Activated B cell treated with CpG ODN at 0.5 μM for 24 hours (primary cell): Measurements from ENCODE around the gene CROCC. TPM values are rescaled to one million over a fixed set of nuclear protein-coding genes. Genes with fewer than 3 reads are reported as not detected.
"Not testable (repeated sequence)": the region's sequence is repeated elsewhere in the genome, so short reads cannot be mapped to it uniquely, and the experiment has no call there.

ENCODE experiments used
- ATAC-seq: fragments of 200-7000 bp; cut with Tn5 transposase; one replicate; pipeline ENCODE4 v1.10.0; 2021; ENCODE audit warnings: low read depth, mild to moderate bottlenecking, moderate library complexity
- CTCF ChIA-PET: fragments of 350-600 bp; sonication (Branson Sonifier 250); formaldehyde crosslinking; loops from one replicate; lab custom pipeline; 2021; ENCODE audit warnings: antibody characterized with exemption; lab: Charles Lee
- POLR2A ChIA-PET: fragments of 350-600 bp; sonication (Branson Sonifier 250); formaldehyde crosslinking; loops from one replicate; lab custom pipeline; 2021; ENCODE audit warnings: antibody characterized with exemption; lab: Charles Lee
- DNase-seq: peaks from one replicate; pipeline ENCODE4 v3.0.0; 2022
- H3K27ac Mint-ChIP-seq: one replicate; pipeline ENCODE4 v1.8.0; 2020; ENCODE audit warnings: mixed read lengths
- H3K27me3 Mint-ChIP-seq: one replicate; pipeline ENCODE4 v1.8.0; 2021; ENCODE audit warnings: mixed read lengths
- H3K36me3 Mint-ChIP-seq: one replicate; pipeline ENCODE4 v1.8.0; 2021; ENCODE audit warnings: low read depth, mixed read lengths
- H3K4me1 Mint-ChIP-seq: one replicate; pipeline ENCODE4 v1.8.0; 2021; ENCODE audit warnings: mixed read lengths
- H3K4me3 Mint-ChIP-seq: one replicate; pipeline ENCODE4 v1.8.0; 2020; ENCODE audit warnings: mild to moderate bottlenecking, mixed read lengths
- H3K9me3 Mint-ChIP-seq: one replicate; pipeline ENCODE4 v1.8.0; 2020; ENCODE audit warnings: mixed read lengths
- CTCF ChIP-seq: fragments of 200-600 bp; IDR thresholded peaks from one replicate; pipeline ENCODE4 v1.8.0; 2022; ENCODE audit warnings: antibody characterized with exemption, mild to moderate bottlenecking
- intact Hi-C: fragments of 100-400 bp; cut with micrococcal nuclease; formaldehyde crosslinking; loops from one replicate; pipeline ENCODE4 v1.15.1; 2024
- total RNA-seq: library from RNA; stranded (reverse); gene quantifications from 2 replicates; pipeline ENCODE4 v1.2.3, GENCODE V29; 2022

CROCC gene
- total RNA-seq, 1 donor from 2014 or later: 30.4 TPM

- Mint-ChIP-seq H3K4me1 (no peaks in the 10 kb centered on the region), H3K27me3 (peaks cover 17% of the 10 kb centered on the region), H3K27ac (no peak overlapping the region), H3K9me3 (no peaks in the 10 kb centered on the region), H3K36me3 (no peaks in the 10 kb centered on the region), H3K4me3 (no peak overlapping the region)
- CTCF ChIA-PET: no interaction called here
- DNase-seq: no peak
- no peak for TF ChIP-seq CTCF
- POLR2A ChIA-PET: no interaction called here
- ATAC-seq: no peak
- intact Hi-C loops: no loop called here
Measured at GRCh38 chr1:16882986-16883385, 38.7 kb upstream of the CROCC start.

- H3K4me3 Mint-ChIP-seq, ATAC-seq, intact Hi-C loops, H3K9me3 Mint-ChIP-seq, DNase-seq, POLR2A ChIA-PET, CTCF ChIA-PET, H3K27ac Mint-ChIP-seq, H3K36me3 Mint-ChIP-seq: not testable (repeated sequence)
- H3K27me3 Mint-ChIP-seq: peaks cover 15% of the 10 kb centered on the region
- peaks cover 13% of the 10 kb centered on the region for H3K4me1 Mint-ChIP-seq
Measured at GRCh38 chr1:16884487-16884886, 37.2 kb upstream of the CROCC start.

DNA sequence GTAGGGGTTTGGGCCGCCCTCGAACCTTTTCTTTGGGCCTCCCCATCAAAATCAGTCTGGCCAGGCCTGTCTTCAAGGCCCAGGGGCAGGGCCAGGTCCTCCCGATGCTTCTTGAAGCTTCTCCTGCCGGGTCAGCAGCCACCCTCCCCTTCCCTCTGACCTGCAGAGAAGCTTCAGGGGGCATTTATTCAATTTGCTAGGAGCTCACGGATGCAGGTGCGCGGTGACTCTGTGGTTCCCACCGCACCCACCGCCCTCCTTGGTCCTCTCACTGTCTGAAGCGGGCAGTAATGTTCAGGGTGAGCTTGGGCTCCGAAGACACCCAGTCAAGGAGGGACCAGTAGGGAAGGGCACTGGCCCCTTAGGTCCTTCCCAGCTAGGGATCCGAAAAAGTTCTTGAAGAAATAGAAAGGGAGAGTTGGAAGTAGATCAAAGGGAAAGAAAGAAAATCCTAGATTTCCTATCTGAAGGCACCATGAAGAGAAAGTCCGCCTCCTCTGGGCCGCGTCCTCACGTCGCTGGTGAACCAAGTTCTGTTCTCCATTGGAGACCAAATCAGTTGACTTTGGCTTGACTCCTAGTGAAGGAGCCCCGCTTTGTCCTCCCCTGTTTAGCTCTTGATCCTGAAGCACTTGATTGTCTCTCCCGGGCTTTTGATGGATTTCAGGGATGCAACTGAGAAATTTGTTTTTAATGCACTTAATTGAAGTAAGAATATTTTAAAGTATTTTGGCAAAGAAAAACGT lies 34.7 kb upstream of the CROCC start:
- CTCF ChIA-PET: interaction anchor here (0.6 kb wide), 1 partner anchor 270 kb away, joined by 3 read pairs; no protein-coding TSS in a partner anchor
- intact Hi-C loops: no loop called here

DNA sequence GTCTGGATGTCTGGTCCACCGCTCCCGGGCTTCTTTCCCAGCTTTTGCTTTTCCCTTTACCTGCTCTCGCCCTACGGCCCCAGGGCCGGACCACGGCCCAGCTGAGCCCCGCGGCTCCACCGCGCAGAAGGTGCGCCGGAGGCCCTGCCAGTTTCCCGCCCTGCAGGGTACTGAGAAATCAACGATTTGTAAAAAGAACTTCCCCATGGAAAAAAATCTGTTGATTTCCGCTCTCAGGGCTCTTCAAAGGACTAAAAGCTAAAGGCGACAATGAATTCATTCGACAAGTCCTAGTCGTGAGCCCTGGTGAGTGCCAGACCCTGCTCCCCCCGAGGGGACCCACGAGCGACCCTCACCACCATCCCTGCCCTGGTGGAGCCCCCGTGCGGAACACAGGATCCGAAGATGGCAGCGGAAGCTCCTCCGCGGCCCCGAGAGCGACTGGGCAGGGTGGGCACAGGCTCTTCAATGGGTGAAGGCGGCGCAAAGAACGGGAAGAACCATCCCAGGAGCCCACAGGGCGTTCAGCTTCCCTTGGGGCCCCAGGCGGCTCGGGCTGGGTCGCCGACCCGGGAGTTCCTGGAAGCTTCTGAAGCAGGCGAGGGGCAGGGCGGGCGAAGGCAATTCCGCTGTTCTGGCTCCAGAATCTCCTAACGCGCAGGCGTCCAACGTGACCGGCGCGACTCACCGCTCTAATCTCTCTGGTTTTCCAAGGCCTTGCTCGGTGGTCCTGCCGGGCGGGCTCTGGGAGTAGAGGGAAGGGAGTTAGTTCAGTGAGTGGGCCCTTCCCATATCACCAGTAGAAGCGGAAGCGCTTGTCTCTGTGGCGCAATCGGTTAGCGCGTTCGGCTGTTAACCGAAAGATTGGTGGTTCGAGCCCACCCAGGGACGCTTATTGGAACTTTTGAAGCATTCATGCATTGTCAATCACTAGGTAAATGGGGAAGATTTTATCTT lies 32.6 kb upstream of the CROCC start:
- ChIA-PET CTCF (no interaction called here), POLR2A (interaction anchor here (0.5 to 2.4 kb wide), 9 partner anchors 9 to 375 kb away, joined by 3 to 35 read pairs (median 4); partner anchors contain the start of genes NBPF1 and RNU1-1)
- no peaks in the 10 kb centered on the region for H3K27me3 Mint-ChIP-seq
- no peaks in the 10 kb centered on the region for H3K9me3 Mint-ChIP-seq
- DNase-seq: peak; percentile 57
- peak overlapping the region; percentile 93 for H3K27ac Mint-ChIP-seq
- intact Hi-C loops: no loop called here
- H3K4me1 Mint-ChIP-seq: peaks cover 19% of the 10 kb centered on the region
- peaks cover 4% of the 10 kb centered on the region for H3K36me3 Mint-ChIP-seq
- peak overlapping the region; percentile 93 for H3K4me3 Mint-ChIP-seq
- ATAC-seq: peak; percentile 73
- TF ChIP-seq CTCF: no peak

More for the DNA sequence above, 34.7 kb upstream of the CROCC start:
- Mint-ChIP-seq H3K4me3 (no peak overlapping the region), H3K27me3 (peaks cover 14% of the 10 kb centered on the region), H3K36me3 (peaks cover 4% of the 10 kb centered on the region), H3K9me3 (no peaks in the 10 kb centered on the region), H3K4me1 (peaks cover 19% of the 10 kb centered on the region), H3K27ac (no peak overlapping the region)
- no peak for DNase-seq
- POLR2A ChIA-PET: interaction anchor here (0.6 to 1.2 kb wide), 2 partner anchors 9 to 18 kb away, joined by 3 to 5 read pairs; partner anchors contain the start of gene RNU1-2
- ATAC-seq: no peak
- no peak for TF ChIP-seq CTCF

- intact Hi-C loops, H3K36me3 Mint-ChIP-seq, ATAC-seq, H3K4me3 Mint-ChIP-seq, CTCF ChIA-PET, H3K27ac Mint-ChIP-seq, DNase-seq, H3K27me3 Mint-ChIP-seq, H3K9me3 Mint-ChIP-seq: not testable (repeated sequence)
- POLR2A ChIA-PET: interaction anchor here (0.6 to 3.5 kb wide), 3 partner anchors 14 to 290 kb away, joined by 4 to 23 read pairs (median 5); no protein-coding TSS in a partner anchor
- H3K4me1 Mint-ChIP-seq: peaks cover 24% of the 10 kb centered on the region
Measured at GRCh38 chr1:16890539-16891021, 31.2 kb upstream of the CROCC start.

DNA sequence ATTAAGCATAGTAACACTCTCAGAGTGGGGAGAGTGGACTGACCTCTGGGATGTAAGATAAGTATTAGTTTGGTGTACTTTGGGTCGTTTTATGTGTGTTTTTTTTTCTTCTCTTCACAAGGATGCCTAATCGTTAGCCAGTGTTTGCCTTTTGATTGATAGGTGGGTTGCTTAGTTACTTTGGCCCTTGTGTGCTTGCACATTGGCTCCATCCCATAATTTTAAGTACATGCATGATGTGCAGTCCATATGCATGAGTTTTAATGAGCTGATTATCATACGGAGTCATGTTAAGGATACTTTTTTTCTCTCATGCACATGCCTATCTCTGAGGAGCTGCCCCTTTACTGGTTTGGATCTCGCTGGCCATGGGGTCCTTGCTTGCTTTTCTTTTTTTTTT lies 30.7 kb upstream of the CROCC start:
- POLR2A ChIA-PET: interaction anchor here (0.6 to 3.5 kb wide), 3 partner anchors 13 to 290 kb away, joined by 4 to 23 read pairs (median 5); no protein-coding TSS in a partner anchor
- CTCF ChIA-PET, H3K36me3 Mint-ChIP-seq, H3K4me3 Mint-ChIP-seq, intact Hi-C loops, H3K27me3 Mint-ChIP-seq, H3K9me3 Mint-ChIP-seq, ATAC-seq, DNase-seq, H3K27ac Mint-ChIP-seq: not testable (repeated sequence)
- peaks cover 26% of the 10 kb centered on the region for H3K4me1 Mint-ChIP-seq

- H3K4me3 Mint-ChIP-seq, ATAC-seq, H3K27me3 Mint-ChIP-seq, CTCF ChIA-PET, intact Hi-C loops, DNase-seq, H3K9me3 Mint-ChIP-seq, H3K36me3 Mint-ChIP-seq, H3K27ac Mint-ChIP-seq: not testable (repeated sequence)
- POLR2A ChIA-PET: interaction anchor here (1.0 to 3.5 kb wide), 2 partner anchors 11 to 379 kb away, joined by 3 to 23 read pairs; no protein-coding TSS in a partner anchor
- H3K4me1 Mint-ChIP-seq: peaks cover 43% of the 10 kb centered on the region
Measured at GRCh38 chr1:16892978-16893525, 28.7 kb upstream of the CROCC start.

- ATAC-seq, H3K27me3 Mint-ChIP-seq, DNase-seq, H3K27ac Mint-ChIP-seq, H3K4me3 Mint-ChIP-seq, CTCF ChIA-PET, H3K36me3 Mint-ChIP-seq, intact Hi-C loops, H3K9me3 Mint-ChIP-seq: not testable (repeated sequence)
- peaks cover 38% of the 10 kb centered on the region for H3K4me1 Mint-ChIP-seq
- POLR2A ChIA-PET: interaction anchor here (3.5 kb wide), 1 partner anchor 11 kb away, joined by 23 read pairs; no protein-coding TSS in a partner anchor
Measured at GRCh38 chr1:16893796-16894195, 27.9 kb upstream of the CROCC start.
